Measurements from ENCODE around the gene RHBDF2.

- TF ChIP-seq CTCF (IDR thresholded peaks at IDR 0.05) = no peak
- TF ChIP-seq POLR2A (IDR thresholded peaks at IDR 0.05) = no peak
Observed at GRCh38 chr17:76441686-76442340, 59.4 kb downstream of the RHBDF2 start.

Data from testis (tissue), 2 donors.